Neural progenitor cell (in vitro differentiated cells): ENCODE measurements around the gene RGS5.

Source experiments
- CTCF ChIP-seq: fragments of 200-600 bp; sonication (generic); IDR thresholded peaks from 2 replicates; pipeline ENCODE4 v1.5.1; 2017; ENCODE audit warnings: antibody characterized with exemption, mild to moderate bottlenecking
- EZH2phosphoT487 ChIP-seq: fragments of 200-600 bp; sonication (generic); IDR thresholded peaks from 2 replicates; pipeline ENCODE4 v1.6.1; 2017; ENCODE audit warnings: antibody characterized with exemption

GRCh38 chr1:163119707-163120106 lies 83.0 kb downstream of the RGS5 start:
- no peak for TF ChIP-seq CTCF
- TF ChIP-seq EZH2phosphoT487: no peak
